PC-9 (cell line): Measurements from ENCODE around the gene IRF8.

ENCODE experiments used
- CTCF ChIP-seq: fragments of 200-600 bp; sonication (generic); conservative IDR thresholded peaks from 2 replicates; pipeline ENCODE4 v1.6.1; 2017; ENCODE audit warnings: mixed run types, antibody characterized with exemption, mild to moderate bottlenecking, moderate library complexity
- EZH2 ChIP-seq: fragments of 200-600 bp; sonication (generic); IDR thresholded peaks from 2 replicates; pipeline ENCODE4 v1.8.0; 2017; ENCODE audit warnings: antibody characterized with exemption, low read depth

DNA sequence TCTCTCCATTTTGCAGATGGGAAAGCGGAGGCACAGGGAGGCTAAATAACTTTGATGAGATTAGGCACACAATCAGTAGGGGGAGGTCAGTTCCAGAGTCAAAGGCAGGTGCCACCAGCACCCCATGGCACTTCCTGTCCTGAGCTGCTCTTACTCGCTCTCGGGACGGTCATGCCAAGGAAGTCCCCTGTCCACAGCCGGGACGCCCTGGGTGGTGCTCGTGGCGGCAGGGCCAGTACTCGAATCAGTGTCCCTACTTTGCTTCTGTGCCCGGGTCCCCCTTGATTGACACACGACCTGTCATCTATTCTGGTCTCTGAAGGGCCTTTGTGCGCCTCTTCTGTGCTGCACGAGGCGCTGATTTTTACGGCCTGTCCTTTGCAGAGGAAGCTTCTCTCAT is 31.3 kb downstream of the IRF8 start:
- TF ChIP-seq EZH2 (no peak), CTCF (no peak)
